Upper lobe of left lung (tissue), 6 donors: ENCODE data around the gene ST6GALNAC6. TPM values are rescaled to one million over a fixed set of nuclear protein-coding genes. Genes with fewer than 3 reads are reported as not detected.

Experiments
- ATAC-seq, 2 donors: fragments of 200-7000 bp; cut with Tn5 transposase; one replicate each; pipeline ENCODE4 v1.9.1; 2022; ENCODE audit warnings: mild to moderate bottlenecking in 2 of 2, moderate library complexity in 2 of 2; ENCODE audit not compliant: low FRiP score in 2 of 2
- DNase-seq, 2 donors: peaks; one replicate each; pipeline ENCODE4 v3.0.0-alpha.2; 2019 to 2020
- H3K27ac ChIP-seq, 4 donors: fragments of 200-600 bp; sonication (generic); one replicate each; pipeline ENCODE4 v1.5.1; 2016 to 2019
- H3K27me3 ChIP-seq, 4 donors: fragments of 200-600 bp; sonication (generic); one replicate each; pipeline ENCODE4 v1.5.1; 2017 to 2019
- H3K36me3 ChIP-seq, 4 donors: fragments of 200-600 bp; sonication (generic); one replicate each; pipeline ENCODE4 v1.5.1; 2016 to 2019
- H3K4me1 ChIP-seq, 4 donors: fragments of 200-600 bp; sonication (generic); one replicate each; pipeline ENCODE4 v1.5.1; 2018 to 2019
- H3K4me3 ChIP-seq, 4 donors: fragments of 200-600 bp; sonication (generic); one replicate each; pipeline ENCODE4 v1.5.1; 2017 to 2019; ENCODE audit warnings: mild to moderate bottlenecking in 2 of 4, moderate library complexity in 1 of 4
- H3K9me3 ChIP-seq, 4 donors: fragments of 200-600 bp; sonication (generic); one replicate each; pipeline ENCODE4 v1.5.1; 2018 to 2019
- EP300 ChIP-seq, 4 donors: sonication (generic); formaldehyde crosslinking; IDR thresholded peaks; one replicate each; pipeline ENCODE4 v1.5.1; 2017; ENCODE audit warnings: antibody characterized with exemption in 4 of 4, control low read depth in 2 of 4
- POLR2A ChIP-seq, 4 donors: fragments of 450-650 bp; IDR thresholded peaks; one replicate each; pipeline ENCODE4 v1.5.1; 2016 to 2017; ENCODE audit warnings: antibody characterized with exemption in 4 of 4, mild to moderate bottlenecking in 2 of 4
- POLR2AphosphoS5 ChIP-seq, 2 donors: sonication (generic); formaldehyde crosslinking; IDR thresholded peaks; one replicate each; pipeline ENCODE4 v1.5.1; 2017; ENCODE audit warnings: antibody characterized with exemption in 2 of 2
- WGBS, 2 donors: methylation state at CpG; one replicate each; pipeline ENCODE4 v1.1.5; 2017 to 2018; 5-methylcytosine and 5-hydroxymethylcytosine counted together
- total RNA-seq, 6 donors: library from RNA; depleted of rRNA in 4 of 6; stranded (reverse); fragments of >200 nt in 4 of 6; gene quantifications; one replicate each; pipeline versions ENCODE4 v1.1.0 to v1.2.1, GENCODE V29; 2016 to 2021
- TF ChIP-seq, protein P1 (sequence below), 6 experiments: fragments of 450-650 bp in 4 of 6; fragments of 200-600 bp in 2 of 6; sonication (generic) in 2 of 6; IDR thresholded peaks; one replicate each; pipeline ENCODE4 v1.5.1; 2016 to 2019; ENCODE audit warnings: antibody characterized with exemption in 6 of 6
- donor health status: DM: no; HTN: no; CAD: no; lungs with moderate emphysema.
- donor health status: DM: no; HTN: yes; CAD: no; lungs with severe emphysema.

ST6GALNAC6 gene
- total RNA-seq, 6 donors from 2014 or later, result 67.3 to 117 (median 85.2) TPM

GRCh38 chr9:127874301-127875221 is 24.8 kb downstream of the ST6GALNAC6 start:
- H3K36me3 ChIP-seq, result peaks cover 5 to 35% (median 23%) of the 10 kb centered on the region in 4 donors
- no peaks in the 10 kb centered on the region for H3K9me3 ChIP-seq
- peak overlapping the region in 3 of 4 donors; percentile 54 to 71 (median 70) for H3K4me3 ChIP-seq
- peaks cover 49 to 59% (median 53%) of the 10 kb centered on the region in 4 donors for H3K4me1 ChIP-seq
- ATAC-seq, result no peak
- no peak for TF ChIP-seq EP300 (IDR thresholded peaks at IDR 0.05)
- TF ChIP-seq, protein P1, sequence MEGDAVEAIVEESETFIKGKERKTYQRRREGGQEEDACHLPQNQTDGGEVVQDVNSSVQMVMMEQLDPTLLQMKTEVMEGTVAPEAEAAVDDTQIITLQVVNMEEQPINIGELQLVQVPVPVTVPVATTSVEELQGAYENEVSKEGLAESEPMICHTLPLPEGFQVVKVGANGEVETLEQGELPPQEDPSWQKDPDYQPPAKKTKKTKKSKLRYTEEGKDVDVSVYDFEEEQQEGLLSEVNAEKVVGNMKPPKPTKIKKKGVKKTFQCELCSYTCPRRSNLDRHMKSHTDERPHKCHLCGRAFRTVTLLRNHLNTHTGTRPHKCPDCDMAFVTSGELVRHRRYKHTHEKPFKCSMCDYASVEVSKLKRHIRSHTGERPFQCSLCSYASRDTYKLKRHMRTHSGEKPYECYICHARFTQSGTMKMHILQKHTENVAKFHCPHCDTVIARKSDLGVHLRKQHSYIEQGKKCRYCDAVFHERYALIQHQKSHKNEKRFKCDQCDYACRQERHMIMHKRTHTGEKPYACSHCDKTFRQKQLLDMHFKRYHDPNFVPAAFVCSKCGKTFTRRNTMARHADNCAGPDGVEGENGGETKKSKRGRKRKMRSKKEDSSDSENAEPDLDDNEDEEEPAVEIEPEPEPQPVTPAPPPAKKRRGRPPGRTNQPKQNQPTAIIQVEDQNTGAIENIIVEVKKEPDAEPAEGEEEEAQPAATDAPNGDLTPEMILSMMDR (IDR thresholded peaks at IDR 0.05), result no peak
- TF ChIP-seq POLR2AphosphoS5 (IDR thresholded peaks at IDR 0.05), result no peak
- no peak for TF ChIP-seq POLR2A (IDR thresholded peaks at IDR 0.05)
- peak overlapping the region; percentile 11 to 88 (median 82) for H3K27ac ChIP-seq
- DNase-seq, result no peak
- WGBS, 2 donors, result 60 to 67% methylated on average over 7 to 19 of the region's 19 CpGs
- H3K27me3 ChIP-seq, result no peaks in the 10 kb centered on the region

DNA sequence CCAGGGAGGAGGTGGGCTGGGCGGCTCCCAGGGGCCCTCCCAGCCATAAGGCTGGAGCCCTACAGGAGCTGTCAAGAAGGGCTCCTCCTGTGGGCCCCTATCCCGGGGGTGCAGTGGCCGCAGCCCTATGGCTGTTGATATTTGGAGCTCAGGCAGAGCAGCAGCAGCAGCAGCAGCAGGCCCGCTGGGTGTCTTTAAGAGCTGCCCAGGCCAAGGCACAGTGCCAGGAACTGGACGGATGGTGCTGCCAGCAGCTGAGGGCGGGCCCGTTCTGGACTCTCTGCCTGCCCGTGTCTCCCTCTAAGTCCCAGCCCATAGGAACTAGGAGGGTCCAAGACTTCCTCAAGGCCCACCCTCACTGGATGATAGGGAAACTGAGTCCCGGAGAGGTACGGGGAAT is 25.5 kb downstream of the ST6GALNAC6 start:
- ATAC-seq, result no peak
- TF ChIP-seq EP300 (IDR thresholded peaks at IDR 0.05), result no peak
- no peak for TF ChIP-seq POLR2AphosphoS5 (IDR thresholded peaks at IDR 0.05)
- no peak for TF ChIP-seq POLR2A (IDR thresholded peaks at IDR 0.05)
- TF ChIP-seq, protein P1 (IDR thresholded peaks at IDR 0.05), result no peak
- whole genome bisulfite sequencing, 2 donors, result 60% methylated on average over 10 of the region's 10 CpGs; no CpG with 5 or more reads in 1 of the 2 donors
- peak overlapping the region; percentile 11 to 88 (median 62) for H3K27ac ChIP-seq
- H3K27me3 ChIP-seq, result no peaks in the 10 kb centered on the region
- peaks cover 5 to 35% (median 25%) of the 10 kb centered on the region in 4 donors for H3K36me3 ChIP-seq
- H3K9me3 ChIP-seq, result no peaks in the 10 kb centered on the region
- DNase-seq, result peak; percentile 81 to 86
- H3K4me1 ChIP-seq, result peaks cover 52 to 65% (median 59%) of the 10 kb centered on the region in 4 donors
- peak overlapping the region in 2 of 4 donors; percentile 70 to 71 for H3K4me3 ChIP-seq

DNA sequence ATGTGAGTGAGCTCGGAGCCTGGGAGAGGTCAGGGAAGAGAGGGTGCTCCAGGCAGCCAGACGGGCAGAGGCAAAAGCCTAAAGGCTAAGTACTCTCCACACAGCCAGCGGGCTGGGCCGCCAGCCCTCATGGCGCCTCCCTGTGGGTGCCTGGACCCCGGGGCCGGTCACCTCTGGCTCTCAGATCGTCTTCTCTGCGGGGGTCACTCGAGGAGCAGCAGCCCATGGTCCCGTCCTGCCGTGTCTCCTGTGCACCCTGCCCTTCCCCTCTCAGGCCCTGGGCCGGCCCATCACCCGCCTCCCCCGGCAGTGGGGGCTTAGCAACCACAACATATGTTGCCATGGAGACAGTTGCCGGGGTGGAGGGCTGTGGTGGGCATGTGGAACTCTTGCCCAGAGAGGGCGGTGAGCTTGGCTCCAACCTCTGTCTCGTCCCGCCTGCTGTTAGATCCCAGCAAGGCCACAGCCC is 26.1 kb downstream of the ST6GALNAC6 start:
- peak overlapping the region in 3 of 4 donors; percentile 40 to 88 (median 85) for H3K27ac ChIP-seq
- H3K36me3 ChIP-seq, result peaks cover 5 to 41% (median 28%) of the 10 kb centered on the region in 4 donors
- H3K4me3 ChIP-seq, result no peak overlapping the region
- H3K4me1 ChIP-seq, result peaks cover 47 to 66% (median 61%) of the 10 kb centered on the region in 4 donors
- no peaks in the 10 kb centered on the region for H3K27me3 ChIP-seq
- DNase-seq, result peak in 1 of 2 donors; percentile 77
- no peaks in the 10 kb centered on the region for H3K9me3 ChIP-seq
- WGBS, 2 donors, result 75 to 80% methylated on average over 15 to 19 of the region's 19 CpGs
- no peak for ATAC-seq
- TF ChIP-seq POLR2A (IDR thresholded peaks at IDR 0.05), result no peak

DNA sequence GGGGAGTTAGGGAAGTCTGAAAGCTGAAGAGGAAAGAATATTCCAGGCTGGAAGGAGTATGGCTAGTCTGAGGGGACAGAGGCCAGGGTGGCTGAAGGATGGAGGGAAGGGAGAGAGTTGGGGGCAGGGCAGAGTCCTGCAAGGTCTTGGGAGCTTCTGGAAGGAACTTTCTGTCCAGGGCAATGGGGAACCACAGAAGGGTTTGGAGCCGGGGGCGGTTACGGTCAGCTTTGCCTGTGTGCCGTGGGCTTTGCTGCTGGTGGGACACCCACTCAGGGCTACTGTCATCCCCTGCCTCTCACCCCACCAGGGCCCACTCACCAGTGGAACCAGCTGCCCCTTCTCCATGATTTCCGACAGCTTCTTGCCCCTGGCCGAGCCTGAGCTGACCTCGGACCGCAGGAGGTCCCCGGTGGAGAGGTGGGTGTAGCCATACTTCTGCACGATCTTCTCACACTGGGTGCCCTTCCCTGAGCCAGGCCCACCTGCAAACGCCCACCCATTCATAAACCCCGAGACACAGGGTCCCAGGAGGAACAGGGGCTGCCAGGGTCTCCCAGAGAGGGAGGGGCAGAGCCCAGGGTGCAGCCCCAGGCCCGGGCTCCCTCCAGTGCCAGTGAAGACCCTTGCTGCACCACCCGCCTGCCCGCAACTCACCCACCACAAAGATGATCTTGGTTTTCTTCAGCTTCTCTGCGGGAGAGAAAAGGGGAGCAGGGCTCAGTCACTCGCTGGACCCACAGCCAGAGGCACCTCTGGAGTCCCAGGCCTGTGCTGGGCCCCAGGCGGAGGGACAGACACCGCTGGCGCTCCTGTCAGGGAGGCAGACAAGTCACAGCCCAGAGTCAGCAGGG is 26.8 kb downstream of the ST6GALNAC6 start:
- ATAC-seq (no peak), DNase-seq (no peak)
- peaks cover 5 to 47% (median 34%) of the 10 kb centered on the region in 4 donors for H3K36me3 ChIP-seq
- no peaks in the 10 kb centered on the region for H3K9me3 ChIP-seq
- H3K4me3 ChIP-seq, result no peak overlapping the region
- peak overlapping the region in 1 of 4 donors; percentile 88 for H3K27ac ChIP-seq
- H3K4me1 ChIP-seq, result peaks cover 42 to 66% (median 61%) of the 10 kb centered on the region in 4 donors
- TF ChIP-seq, protein P1 (IDR thresholded peaks at IDR 0.05), result no peak
- H3K27me3 ChIP-seq, result no peaks in the 10 kb centered on the region
- 95 to 97% methylated on average over 7 to 18 of the region's 20 CpGs for WGBS, 2 donors

GRCh38 chr9:127871531-127871930 is 27.9 kb downstream of the ST6GALNAC6 start:
- ATAC-seq (no peak), DNase-seq (no peak)
- 87 to 92% methylated on average over 9 of the region's 9 CpGs for WGBS, 2 donors
- H3K27ac ChIP-seq, result no peak overlapping the region
- peaks cover 5 to 48% (median 37%) of the 10 kb centered on the region in 4 donors for H3K36me3 ChIP-seq
- H3K4me1 ChIP-seq, result peaks cover 43 to 66% (median 59%) of the 10 kb centered on the region in 4 donors
- H3K9me3 ChIP-seq, result no peaks in the 10 kb centered on the region
- TF ChIP-seq, protein P1 (IDR thresholded peaks at IDR 0.05), result no peak
- TF ChIP-seq POLR2AphosphoS5 (IDR thresholded peaks at IDR 0.05) (no peak), EP300 (IDR thresholded peaks at IDR 0.05) (no peak), POLR2A (IDR thresholded peaks at IDR 0.05) (no peak)
- H3K4me3 ChIP-seq, result no peak overlapping the region
- no peaks in the 10 kb centered on the region for H3K27me3 ChIP-seq
